K562 (cell line): ENCODE results near the gene MYOT. TPM values are rescaled to one million over a fixed set of nuclear protein-coding genes. Genes with fewer than 3 reads are reported as not detected.

Source experiments
- ATAC-seq: fragments of 200-7000 bp; cut with Tn5 transposase; 3 replicates; pipeline ENCODE4 v1.9.1; 2020; ENCODE audit warnings: moderate library complexity
- Bru-seq: library from RNA; stranded (reverse); fragments of 400-500 nt; gene quantifications from one replicate; lab custom pipeline; 2021; lab: Mats Ljungman, UMichigan
- BruChase-seq, 2 experiments: library from RNA; stranded (reverse); fragments of 400-500 nt; gene quantifications; one replicate each; lab custom pipeline; 2021; lab: Mats Ljungman, UMichigan
- BruUV-seq: library from RNA; stranded (reverse); fragments of 400-500 nt; replicated peaks from 2 replicates; lab custom pipeline; 2021; lab: Mats Ljungman, UMichigan
- CTCF ChIA-PET: fragments of 300-600 bp; formaldehyde crosslinking; extraction: SDS; loops from one replicate; lab custom pipeline; 2021; ENCODE audit warnings: low intra/inter-chr PET ratio; lab: Yijun Ruan, JAX
- POLR2A ChIA-PET: fragments of 300-600, 350-650 bp; sonication (Branson Sonifier 250); formaldehyde crosslinking; extraction: SDS; loops from one replicate; lab custom pipeline; 2021; ENCODE audit warnings: antibody characterized with exemption, inconsistent platforms; lab: Yijun Ruan, JAX
- DNase-seq, 4 experiments: peaks; one replicate each; pipeline versions ENCODE4 v3.0.0 to v3.0.0-alpha.2; 2011 to 2018; ENCODE audit warnings: low spot score in 3 of 4, mixed read lengths in 3 of 4; ENCODE audit errors: extremely low read depth in 1 of 4
- FAIRE-seq: peaks from 2 replicates; lab custom pipeline; 2011; peaks lifted over from hg19 to GRCh38; lab: Jason Lieb, UNC
- H2AFZ ChIP-seq: 2 replicates; pipeline ENCODE4 v1.6.0; 2011; ENCODE audit warnings: low read depth, low read length, control low read depth, inconsistent platforms
- H3K27ac ChIP-seq: fragments of 200-600 bp; 3 replicates; pipeline ENCODE4 v1.8.0; 2011; ENCODE audit warnings: low read depth, mild to moderate bottlenecking, control low read depth, inconsistent platforms, low read length, moderate library complexity, mixed read lengths; ENCODE audit errors: extremely low read depth
- H3K27me3 ChIP-seq, 2 experiments: fragments of 300-600 bp in 1 of 2; 2 replicates in 1 of 2; 3 replicates in 1 of 2; pipeline versions ENCODE4 v1.6.0 to v1.8.0; 2011; ENCODE audit warnings: inconsistent platforms in 2 of 2, low read length in 2 of 2, mild to moderate bottlenecking in 1 of 2, mixed read lengths in 1 of 2, moderate library complexity in 1 of 2; ENCODE audit not compliant: control insufficient read depth in 2 of 2, insufficient read depth in 2 of 2
- H3K36me3 ChIP-seq: fragments of 300-600 bp; 3 replicates; pipeline ENCODE4 v1.8.0; 2011; ENCODE audit warnings: mild to moderate bottlenecking, low read length, inconsistent platforms; ENCODE audit not compliant: control insufficient read depth, insufficient read depth
- H3K4me1 ChIP-seq, 2 experiments: fragments of 200-600 bp in 1 of 2; replicated peaks in 1 of 2; 2 replicates in 1 of 2; 3 replicates in 1 of 2; pipeline versions ENCODE4 v1.5.1 to v1.8.0; 2011; ENCODE audit warnings: inconsistent platforms in 2 of 2, low read length in 2 of 2, mild to moderate bottlenecking in 1 of 2, mixed read lengths in 1 of 2, moderate library complexity in 1 of 2; ENCODE audit not compliant: control insufficient read depth in 2 of 2, insufficient read depth in 2 of 2
- H3K4me2 ChIP-seq: 2 replicates; pipeline ENCODE4 v1.6.1; 2011; ENCODE audit warnings: low read length, control low read depth, inconsistent platforms, mixed read lengths; ENCODE audit not compliant: insufficient read depth
- H3K4me3 ChIP-seq: fragments of 200-600 bp; sonication (generic), shearing (Covaris generic); 2 replicates; pipeline ENCODE4 v1.5.1; 2016; ENCODE audit warnings: control low read depth, inconsistent platforms
- H3K79me2 ChIP-seq: fragments of 200-600 bp; 3 replicates; pipeline ENCODE4 v1.8.0; 2011; ENCODE audit warnings: low read length, inconsistent platforms; ENCODE audit not compliant: control insufficient read depth, insufficient read depth
- H3K9ac ChIP-seq, 2 experiments: 2 replicates each; pipeline versions ENCODE4 v1.6.0 to v1.6.1; 2011; ENCODE audit warnings: low read depth in 2 of 2, low read length in 2 of 2, control low read depth in 1 of 2, inconsistent platforms in 1 of 2, mild to moderate bottlenecking in 1 of 2, mixed read lengths in 1 of 2; ENCODE audit not compliant: insufficient read depth in 1 of 2
- H3K9me1 ChIP-seq: one replicate; pipeline ENCODE4 v1.6.0; 2011; ENCODE audit warnings: inconsistent platforms, mild to moderate bottlenecking, low read length, moderate library complexity; ENCODE audit not compliant: control insufficient read depth, insufficient read depth
- H3K9me3 ChIP-seq: replicated peaks from 2 replicates; pipeline ENCODE4 v1.5.1; 2011; ENCODE audit warnings: low read depth, low read length, inconsistent platforms; ENCODE audit not compliant: control insufficient read depth, insufficient read depth
- H4K20me1 ChIP-seq: replicated peaks from 2 replicates; pipeline ENCODE4 v1.6.1; 2011; ENCODE audit warnings: low read length, inconsistent platforms, mixed read lengths; ENCODE audit not compliant: control insufficient read depth, insufficient read depth
- BHLHE40 ChIP-seq: IDR thresholded peaks from 2 replicates; pipeline ENCODE4 v1.6.1; 2011; ENCODE audit warnings: low read length, improper control_type of control experiment
- CHAMP1 ChIP-seq: fragments of 450-650 bp; IDR thresholded peaks from 2 replicates; pipeline ENCODE4 v1.6.1; 2016; ENCODE audit warnings: mild to moderate bottlenecking
- FOXK2 ChIP-seq, 2 experiments: fragments of 450-650 bp; IDR thresholded peaks in 1 of 2; conservative IDR thresholded peaks in 1 of 2; 2 replicates each; pipeline ENCODE4 v1.6.1; 2016; ENCODE audit warnings: low read depth in 2 of 2, mild to moderate bottlenecking in 1 of 2
- HDAC2 ChIP-seq: fragments of 450-650 bp; IDR thresholded peaks from 2 replicates; pipeline ENCODE4 v1.6.1; 2016; ENCODE audit warnings: mild to moderate bottlenecking
- IRF1 ChIP-seq: sonication (generic); formaldehyde crosslinking; IDR thresholded peaks from 2 replicates; pipeline ENCODE4 v1.8.0; 2022; ENCODE audit warnings: missing genetic modification reagents, mild to moderate bottlenecking, borderline replicate concordance
- MEIS2 ChIP-seq: fragments of 450-650 bp; IDR thresholded peaks from 2 replicates; pipeline ENCODE4 v1.6.1; 2014; ENCODE audit warnings: mild to moderate bottlenecking; ENCODE audit not compliant: partially characterized antibody
- MTF1 ChIP-seq: fragments of 250-450 bp; sonication (Bioruptor Pico); IDR thresholded peaks from 2 replicates; pipeline ENCODE4 v1.9.0; 2021; ENCODE audit warnings: moderate library complexity, mild to moderate bottlenecking, inconsistent platforms, borderline replicate concordance
- MYNN ChIP-seq, 2 experiments: sonication (generic); formaldehyde crosslinking in 1 of 2; IDR thresholded peaks; 2 replicates each; pipeline versions ENCODE4 v1.5.0 to v1.6.1; 2016 to 2020; ENCODE audit warnings: antibody characterized with exemption in 1 of 2, missing genetic modification reagents in 1 of 2
- NFYB ChIP-seq: IDR thresholded peaks from 2 replicates; pipeline ENCODE4 v1.6.1; 2011; ENCODE audit warnings: mild to moderate bottlenecking, moderate library complexity; ENCODE audit not compliant: insufficient read length; ENCODE audit errors: extremely low read depth
- PKNOX1 ChIP-seq: fragments of 450-650 bp; IDR thresholded peaks from 2 replicates; pipeline ENCODE4 v1.6.1; 2016
- WGBS: fragments of 100-300 bp; shearing (Covaris generic); methylation state at CpG from one replicate; pipeline ENCODE4 v1.1.6; 2016; ENCODE audit warnings: low coverage, mixed read lengths; ENCODE audit not compliant: insufficient coverage; ENCODE audit errors: missing lambda C conversion rate; 5-methylcytosine and 5-hydroxymethylcytosine counted together
- in situ Hi-C: fragments of 300-500 bp; cut with MboI; formaldehyde crosslinking; loops from 4 replicates; pipeline ENCODE4 v1.15.0; 2018; ENCODE audit warnings: inconsistent platforms, mixed read lengths
- intact Hi-C: fragments of 100-400 bp; cut with micrococcal nuclease; formaldehyde crosslinking; loops from 2 replicates; pipeline ENCODE4 v1.14.2; 2022
- long read RNA-seq, 3 experiments: library from polyadenylated mRNA in 2 of 3; library from RNA in 1 of 3; unstranded in 2 of 3; stranded (forward) in 1 of 3; transcript quantifications; one replicate each; pipeline ENCODE4 v2.0.0, GENCODE V29; 2019 to 2022
- polyA minus RNA-seq, 3 experiments: library from RNA; depleted of rRNA, polyadenylated mRNA; stranded (reverse); fragments of >200 nt; gene quantifications; 2 replicates each; pipeline ENCODE4 v1.2.3, GENCODE V29; 2011
- polyA plus RNA-seq, 8 experiments: library from polyadenylated mRNA; depleted of rRNA in 4 of 8; stranded (reverse) in 5 of 8; unstranded in 3 of 8; fragments of >200 nt; fragmentation: Nextera tagmentation in 2 of 8; fragmentation: Illumina TruSeq in 1 of 8; extraction: Ambion mirVana in 2 of 8; extraction: Trizol in 1 of 8; gene quantifications; 2 replicates each; pipeline versions ENCODE4 v1.2.1 to v1.2.3, GENCODE V29; 2011 to 2014; ENCODE audit warnings: inconsistent platforms in 1 of 8, missing spikeins in 1 of 8
- total RNA-seq, 7 experiments: library from RNA; depleted of rRNA in 6 of 7; stranded (reverse); fragments of >200 nt in 6 of 7; fragmentation: Illumina TruSeq in 2 of 7; extraction: Trizol in 2 of 7; gene quantifications; 2 replicates each; pipeline versions ENCODE4 v1.2.1 to v1.2.3, GENCODE V29; 2011 to 2021; ENCODE audit warnings: low replicate concordance in 1 of 7

Gene MYOT
- total RNA-seq (2011; cell fraction: chromatin; rRNA removed; ENCODE audit: low replicate concordance) = not detected in 2 replicates
- total RNA-seq (2011; cell fraction: nucleolus; rRNA removed) = not detected in 2 replicates
- not detected in 2 replicates for total RNA-seq (2011; cell fraction: nucleoplasm; rRNA removed)
- not detected in 2 replicates for total RNA-seq (2014; rRNA removed)
- total RNA-seq (2014; rRNA removed; fragmentation: Illumina TruSeq; extraction: Trizol) = not detected in 2 replicates
- not detected in 2 replicates for total RNA-seq (2015; rRNA removed; fragmentation: Illumina TruSeq; extraction: Trizol)
- total RNA-seq (2021) = not detected in 2 replicates
- polyA plus RNA-seq (2011; rRNA removed) = not detected in 2 replicates
- not detected in 2 replicates for polyA plus RNA-seq (2011; cell fraction: cytosol; rRNA removed)
- polyA plus RNA-seq (2011; cell fraction: nucleus; rRNA removed) = not detected in 2 replicates
- 0.12 and 0.75 TPM in 2 replicates for polyA plus RNA-seq (2012)
- polyA plus RNA-seq (2014; fragmentation: Illumina TruSeq; extraction: Trizol) = not detected in 2 replicates
- polyA plus RNA-seq (2014; fragmentation: Nextera tagmentation; extraction: Ambion mirVana) = under 1 TPM; 0.24 to 0.38 TPM
- polyA plus RNA-seq (2014; rRNA removed) = not detected in 2 replicates
- not detected in 2 replicates for polyA minus RNA-seq (2011; rRNA and poly(A)+ RNA removed)
- not detected in 2 replicates for polyA minus RNA-seq (2011; cell fraction: cytosol; rRNA and poly(A)+ RNA removed)
- not detected in 2 replicates for polyA minus RNA-seq (2011; cell fraction: nucleus; rRNA and poly(A)+ RNA removed)
- Bru-seq, nascent RNA = not detected
- not detected for BruChase-seq, experiment 1, labeled RNA remaining after a 2-hour chase
- BruChase-seq, experiment 2, labeled RNA remaining after a 6-hour chase = not detected
- long read RNA-seq, experiment 1, partial matches to known transcripts = 0 of 4 reads
- long read RNA-seq, experiment 1, other reads (novel, unspliced or antisense) = 4 of 4 reads
- long read RNA-seq, experiment 2 = 0 reads
- long read RNA-seq, experiment 3 = 0 reads

- POLR2A ChIA-PET = interaction anchor here (2.0 kb wide), 1 partner anchor 20 kb away, joined by 7 read pairs; the partner anchor contains the start of gene PKD2L2
- no TSS peak for BruUV-seq
- Histone ChIP-seq H3K4me3 (no peak within 1 kb of the TSS), H3K27me3 (peaks cover 2 to 7% of the 10 kb centered on the region in 2 experiments), H3K9me3 (no peaks in the 10 kb centered on the region)
- FAIRE-seq (no peak), DNase-seq (no peak), ATAC-seq (no peak)
- CTCF ChIA-PET = no interaction called here
- peak; percentile 16 for TF ChIP-seq MEIS2
- no peak for TF ChIP-seq IRF1 (CRISPR knock-in tag)
- peak; percentile 100 for TF ChIP-seq MYNN (IDR thresholded peaks at IDR 0.05)
- TF ChIP-seq MYNN (CRISPR knock-in tag; IDR thresholded peaks at IDR 0.05) = peak; percentile 93
- no peak for TF ChIP-seq NFYB
- TF ChIP-seq HDAC2 = no peak
- no peak for TF ChIP-seq CHAMP1
- no peak for TF ChIP-seq FOXK2 (conservative IDR thresholded peaks at IDR 0.05 in 1 of 2, IDR thresholded peaks at IDR 0.05 in 1 of 2; ENCODE audit: low read depth in 2 of 2)
- no peak for TF ChIP-seq MTF1 (CRISPR knock-in tag)
- 0 out of 2 replicates have a peak, but pooled peaks have one; percentile 22 for TF ChIP-seq BHLHE40
- peak; percentile 59 for TF ChIP-seq PKNOX1
- TF ChIP-seq, all 486 proteins: peak for 4
- intact Hi-C loops (no loop called here), in situ Hi-C loops (no loop called here)
- H3K36me3 ChIP-seq = no peaks in the 10 kb centered on the region
- H3K9ac ChIP-seq = no peak within 1 kb of the TSS
- 3% methylated on average over 3 of the region's 3 CpGs for WGBS
- H4K20me1 ChIP-seq = no peaks in the 10 kb centered on the region
- H3K79me2 ChIP-seq = no peaks in the 10 kb centered on the region
- H3K4me2 ChIP-seq = no peak within 1 kb of the TSS
- no peaks in the 10 kb centered on the region for H3K9me1 ChIP-seq
- H3K4me1 ChIP-seq = no peaks in the 10 kb centered on the region
- H2AFZ ChIP-seq = no peak within 1 kb of the TSS
- H3K27ac ChIP-seq = no peak within 1 kb of the TSS
Measured at GRCh38 chr5:137867664-137868063, at the start of gene MYOT. MYOT (plus strand) TSS chr5:137867860; CDS start chr5:137870652, 2,792 bp downstream.
